ENCODE data around the gene TEKT1. TPM values are rescaled to one million over a fixed set of nuclear protein-coding genes. Genes with fewer than 3 reads are reported as not detected.

TEKT1 gene
- total RNA-seq, 1 experiment from 2014 or later = not detected

- BruUV-seq (replicated peaks) = no TSS peak
- H3K27ac ChIP-seq (ENCODE audit: low read length) = no peak overlapping the region
- H3K27me3 ChIP-seq (ENCODE audit: low read length) = no peaks in the 10 kb centered on the region
- CTCF ChIA-PET = no interaction called here
- no peak overlapping the region for H3K4me2 ChIP-seq (ENCODE audit: low read length)
- no peaks in the 10 kb centered on the region for H3K36me3 ChIP-seq (ENCODE audit: low read depth, low read length)
- TF ChIP-seq, protein P1, sequence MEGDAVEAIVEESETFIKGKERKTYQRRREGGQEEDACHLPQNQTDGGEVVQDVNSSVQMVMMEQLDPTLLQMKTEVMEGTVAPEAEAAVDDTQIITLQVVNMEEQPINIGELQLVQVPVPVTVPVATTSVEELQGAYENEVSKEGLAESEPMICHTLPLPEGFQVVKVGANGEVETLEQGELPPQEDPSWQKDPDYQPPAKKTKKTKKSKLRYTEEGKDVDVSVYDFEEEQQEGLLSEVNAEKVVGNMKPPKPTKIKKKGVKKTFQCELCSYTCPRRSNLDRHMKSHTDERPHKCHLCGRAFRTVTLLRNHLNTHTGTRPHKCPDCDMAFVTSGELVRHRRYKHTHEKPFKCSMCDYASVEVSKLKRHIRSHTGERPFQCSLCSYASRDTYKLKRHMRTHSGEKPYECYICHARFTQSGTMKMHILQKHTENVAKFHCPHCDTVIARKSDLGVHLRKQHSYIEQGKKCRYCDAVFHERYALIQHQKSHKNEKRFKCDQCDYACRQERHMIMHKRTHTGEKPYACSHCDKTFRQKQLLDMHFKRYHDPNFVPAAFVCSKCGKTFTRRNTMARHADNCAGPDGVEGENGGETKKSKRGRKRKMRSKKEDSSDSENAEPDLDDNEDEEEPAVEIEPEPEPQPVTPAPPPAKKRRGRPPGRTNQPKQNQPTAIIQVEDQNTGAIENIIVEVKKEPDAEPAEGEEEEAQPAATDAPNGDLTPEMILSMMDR (conservative IDR thresholded peaks at IDR 0.05; ENCODE audit: low read depth, low read length) = no peak
- TF ChIP-seq EZH2 (IDR thresholded peaks at IDR 0.05; ENCODE audit: low read length, unreplicated experiment) (no peak), EZH2phosphoT487 (IDR thresholded peaks at IDR 0.05; ENCODE audit: borderline replicate concordance, low read length) (no peak)
- H3K9ac ChIP-seq (ENCODE audit: low read length) = no peak overlapping the region
- H3K9me3 ChIP-seq (ENCODE audit: low read length) = no peaks in the 10 kb centered on the region
- H4K20me1 ChIP-seq (ENCODE audit: low read length) = no peaks in the 10 kb centered on the region
- no peaks in the 10 kb centered on the region for H3K79me2 ChIP-seq (ENCODE audit: low read length)
- peaks cover 11% of the 10 kb centered on the region for H3K4me1 ChIP-seq (ENCODE audit: insufficient read depth, low read length)
- DNase-seq = no peak
- intact Hi-C loops (cut with micrococcal nuclease) = no loop called here
- POLR2A ChIA-PET (ENCODE audit: unreplicated experiment) = no interaction called here
- no peak overlapping the region for H3K4me3 ChIP-seq (ENCODE audit: low read length)
- no peak for ATAC-seq
- no peak overlapping the region for H2AFZ ChIP-seq (ENCODE audit: low read length)
- H3K9me2 ChIP-seq (replicated peaks; ENCODE audit: low read length) = no peaks in the 10 kb centered on the region
- H3F3A ChIP-seq (ENCODE audit: low read length, unreplicated experiment) = no peaks in the 10 kb centered on the region
Measured at GRCh38 chr17:6757747-6758146, 73.8 kb downstream of the TEKT1 start.

- H2AFZ ChIP-seq (ENCODE audit: low read length) = no peak overlapping the region
- peaks cover 21% of the 10 kb centered on the region for H3K4me1 ChIP-seq (ENCODE audit: insufficient read depth, low read length)
- H3K9me2 ChIP-seq (replicated peaks; ENCODE audit: low read length) = no peaks in the 10 kb centered on the region
- no peaks in the 10 kb centered on the region for H3K27me3 ChIP-seq (ENCODE audit: low read length)
- ChIA-PET POLR2A (ENCODE audit: unreplicated experiment) (no interaction called here), CTCF (no interaction called here)
- BruUV-seq (replicated peaks) = no TSS peak
- no peak overlapping the region for H3K4me2 ChIP-seq (ENCODE audit: low read length)
- H3K79me2 ChIP-seq (ENCODE audit: low read length) = no peaks in the 10 kb centered on the region
- H4K20me1 ChIP-seq (ENCODE audit: low read length) = no peaks in the 10 kb centered on the region
- H3F3A ChIP-seq (ENCODE audit: low read length, unreplicated experiment) = no peaks in the 10 kb centered on the region
- H3K9ac ChIP-seq (ENCODE audit: low read length) = no peak overlapping the region
- H3K4me3 ChIP-seq (ENCODE audit: low read length) = no peak overlapping the region
- no peak overlapping the region for H3K27ac ChIP-seq (ENCODE audit: low read length)
- no peak for ATAC-seq
- TF ChIP-seq, protein P1 (conservative IDR thresholded peaks at IDR 0.05; ENCODE audit: low read depth, low read length) = no peak
- no peak for TF ChIP-seq EZH2phosphoT487 (IDR thresholded peaks at IDR 0.05; ENCODE audit: borderline replicate concordance, low read length)
- TF ChIP-seq EZH2 (IDR thresholded peaks at IDR 0.05; ENCODE audit: low read length, unreplicated experiment) = no peak
- DNase-seq = no peak
- H3K36me3 ChIP-seq (ENCODE audit: low read depth, low read length) = no peaks in the 10 kb centered on the region
- intact Hi-C loops (cut with micrococcal nuclease) = no loop called here
- no peaks in the 10 kb centered on the region for H3K9me3 ChIP-seq (ENCODE audit: low read length)
Measured at GRCh38 chr17:6756425-6757031, 75.0 kb downstream of the TEKT1 start.

DNA sequence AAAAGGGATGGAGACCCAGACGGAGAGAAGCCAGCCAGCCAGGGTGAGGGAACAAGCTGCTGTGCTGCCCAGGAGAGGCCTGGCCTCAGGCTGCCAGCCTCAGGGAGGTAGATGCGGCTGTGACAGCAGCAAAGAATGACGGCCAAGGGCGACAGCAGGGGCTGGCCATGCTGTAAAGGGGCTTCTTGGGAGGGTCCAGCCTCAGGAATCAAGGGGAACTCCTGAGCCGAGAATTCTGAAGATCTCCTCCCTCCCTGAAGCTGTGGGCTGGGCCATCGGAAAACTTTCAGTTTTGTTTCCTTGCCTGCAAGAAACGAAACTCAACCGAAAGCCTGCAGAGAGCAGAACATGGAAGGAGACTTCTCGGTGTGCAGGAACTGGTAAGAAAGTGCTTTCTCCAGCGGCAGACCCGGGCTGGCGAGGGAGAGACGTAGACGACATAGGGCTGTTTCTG lies 75.8 kb downstream of the TEKT1 start, which contains the start of gene XAF1:
Gene XAF1, plus strand, starts transcription at position 316 of the 454 bp plus-strand sequence. Its CDS starts 33 bp downstream, at position 349.
- Histone ChIP-seq H3K4me2 (ENCODE audit: low read length) (no peak within 1 kb of the TSS), H2AFZ (ENCODE audit: low read length) (no peak within 1 kb of the TSS), H3K27ac (ENCODE audit: low read length) (no peak within 1 kb of the TSS), H3K4me1 (ENCODE audit: insufficient read depth, low read length) (peaks cover 21% of the 10 kb centered on the region), H3K9ac (ENCODE audit: low read length) (no peak within 1 kb of the TSS), H3K4me3 (ENCODE audit: low read length) (no peak within 1 kb of the TSS), H3K36me3 (ENCODE audit: low read depth, low read length) (no peaks in the 10 kb centered on the region), H3K9me2 (replicated peaks; ENCODE audit: low read length) (no peaks in the 10 kb centered on the region), H3K79me2 (ENCODE audit: low read length) (no peaks in the 10 kb centered on the region), H3F3A (ENCODE audit: low read length, unreplicated experiment) (no peaks in the 10 kb centered on the region), H3K27me3 (ENCODE audit: low read length) (no peaks in the 10 kb centered on the region), H3K9me3 (ENCODE audit: low read length) (no peaks in the 10 kb centered on the region), H4K20me1 (ENCODE audit: low read length) (no peaks in the 10 kb centered on the region)
- no TSS peak for BruUV-seq (replicated peaks)
- CTCF ChIA-PET = no interaction called here
- ATAC-seq = no peak
- no peak for DNase-seq
- intact Hi-C loops (cut with micrococcal nuclease) = no loop called here
- POLR2A ChIA-PET (ENCODE audit: unreplicated experiment) = no interaction called here
- TF ChIP-seq, protein P1 (conservative IDR thresholded peaks at IDR 0.05; ENCODE audit: low read depth, low read length) = no peak
- no peak for TF ChIP-seq EZH2phosphoT487 (IDR thresholded peaks at IDR 0.05; ENCODE audit: borderline replicate concordance, low read length)
